Measurements from ENCODE around the gene PPP2R2D.

PPP2R2D gene

GRCh38 chr10:131875501-131875900 is 25.3 kb upstream of the PPP2R2D start:
- Histone ChIP-seq H4K8ac (ENCODE audit: low read depth, low read length) (no peak overlapping the region), H4K91ac (ENCODE audit: low read depth, low read length, poor library complexity) (no peak overlapping the region), H2AK5ac (ENCODE audit: low read depth, low read length) (peak overlapping the region; percentile 96), H3K79me1 (ENCODE audit: low read depth, low read length) (peaks cover 3% of the 10 kb centered on the region), H3K18ac (ENCODE audit: low read length) (peak overlapping the region; percentile 80), H3K4me1 (ENCODE audit: control insufficient read depth in 2 of 2, insufficient read depth in 1 of 2, low read depth in 1 of 2, low read length in 2 of 2) (peaks cover 0 to 3% of the 10 kb centered on the region in 2 donors), H3K14ac (ENCODE audit: low read length) (no peak overlapping the region), H3K23ac (ENCODE audit: low read depth, low read length, poor library complexity) (no peak overlapping the region), H3K9ac (ENCODE audit: low read depth, low read length, poor library complexity) (no peak overlapping the region), H2AFZ (ENCODE audit: low read length) (peak overlapping the region; percentile 90), H3K27me3 (ENCODE audit: control insufficient read depth in 3 of 3, insufficient read depth in 3 of 3, low read depth in 1 of 3, low read length in 3 of 3) (peaks cover 0 to 36% (median 0%) of the 10 kb centered on the region in 3 experiments), H2BK5ac (ENCODE audit: low read length) (no peak overlapping the region), H2BK120ac (ENCODE audit: low read depth, low read length) (peak overlapping the region; percentile 10), H3K4me2 (ENCODE audit: insufficient read depth, low read length, poor library complexity, severe bottlenecking) (peak overlapping the region; percentile 78), H3K36me3 (replicated peaks in 1 of 2; ENCODE audit: control insufficient read depth in 2 of 2, insufficient read depth in 2 of 2, low read length in 2 of 2) (no peaks in the 10 kb centered on the region), H3K4ac (ENCODE audit: low read length) (no peak overlapping the region), H2BK12ac (ENCODE audit: low read length) (no peak overlapping the region), H3K27ac (replicated peaks; ENCODE audit: low read length) (no peak overlapping the region), H3K4me3 (ENCODE audit: low read length in 2 of 2) (no peak overlapping the region), H3K9me3 (replicated peaks in 1 of 2; ENCODE audit: control insufficient read depth in 2 of 2, insufficient read depth in 1 of 2, low read depth in 1 of 2, low read length in 2 of 2) (peaks cover 0 to 6% of the 10 kb centered on the region in 2 donors), H2BK15ac (ENCODE audit: low read length) (no peak overlapping the region)
- no peak for DNase-seq (ENCODE audit: low spot score)
- no CpG with 5 or more reads among the region's 10 CpGs for WGBS, 2 donors (ENCODE audit: extremely low coverage in 2 of 2, insufficient read length in 2 of 2, insufficient replicate concordance in 1 of 2)

GRCh38 chr10:131876017-131876416 is 24.8 kb upstream of the PPP2R2D start:
- no CpG with 5 or more reads among the region's 10 CpGs for WGBS, 2 donors (ENCODE audit: extremely low coverage in 2 of 2, insufficient read length in 2 of 2, insufficient replicate concordance in 1 of 2)
- no peak overlapping the region for H2AFZ ChIP-seq (ENCODE audit: low read length)
- H3K18ac ChIP-seq (ENCODE audit: low read length), result no peak overlapping the region
- peak overlapping the region; percentile 10 for H2BK120ac ChIP-seq (ENCODE audit: low read depth, low read length)
- H3K14ac ChIP-seq (ENCODE audit: low read length), result no peak overlapping the region
- no peak overlapping the region for H2BK12ac ChIP-seq (ENCODE audit: low read length)
- H4K8ac ChIP-seq (ENCODE audit: low read depth, low read length), result no peak overlapping the region
- H3K23ac ChIP-seq (ENCODE audit: low read depth, low read length, poor library complexity), result no peak overlapping the region
- H3K4me1 ChIP-seq (ENCODE audit: control insufficient read depth in 2 of 2, insufficient read depth in 1 of 2, low read depth in 1 of 2, low read length in 2 of 2), result peaks cover 0 to 3% of the 10 kb centered on the region in 2 donors
- H3K9ac ChIP-seq (ENCODE audit: low read depth, low read length, poor library complexity), result no peak overlapping the region
- H3K36me3 ChIP-seq (replicated peaks in 1 of 2; ENCODE audit: control insufficient read depth in 2 of 2, insufficient read depth in 2 of 2, low read length in 2 of 2), result no peaks in the 10 kb centered on the region
- H2BK15ac ChIP-seq (ENCODE audit: low read length), result no peak overlapping the region
- H3K27me3 ChIP-seq (ENCODE audit: control insufficient read depth in 3 of 3, insufficient read depth in 3 of 3, low read depth in 1 of 3, low read length in 3 of 3), result peaks cover 0 to 36% (median 0%) of the 10 kb centered on the region in 3 experiments
- H2AK5ac ChIP-seq (ENCODE audit: low read depth, low read length), result peak overlapping the region; percentile 96
- H3K4me3 ChIP-seq (ENCODE audit: low read length in 2 of 2), result no peak overlapping the region
- peaks cover 3% of the 10 kb centered on the region for H3K79me1 ChIP-seq (ENCODE audit: low read depth, low read length)
- no peak overlapping the region for H3K4me2 ChIP-seq (ENCODE audit: insufficient read depth, low read length, poor library complexity, severe bottlenecking)
- no peak overlapping the region for H3K4ac ChIP-seq (ENCODE audit: low read length)
- no peak overlapping the region for H3K27ac ChIP-seq (replicated peaks; ENCODE audit: low read length)
- DNase-seq (ENCODE audit: low spot score), result no peak
- no peak overlapping the region for H2BK5ac ChIP-seq (ENCODE audit: low read length)
- no peak overlapping the region for H4K91ac ChIP-seq (ENCODE audit: low read depth, low read length, poor library complexity)
- peaks cover 0 to 6% of the 10 kb centered on the region in 2 donors for H3K9me3 ChIP-seq (replicated peaks in 1 of 2; ENCODE audit: control insufficient read depth in 2 of 2, insufficient read depth in 1 of 2, low read depth in 1 of 2, low read length in 2 of 2)

- Histone ChIP-seq H2AFZ (ENCODE audit: low read length) (no peak overlapping the region), H2BK12ac (ENCODE audit: low read length) (no peak overlapping the region), H3K27me3 (ENCODE audit: control insufficient read depth in 3 of 3, insufficient read depth in 3 of 3, low read depth in 1 of 3, low read length in 3 of 3) (peaks cover 0 to 36% (median 0%) of the 10 kb centered on the region in 3 experiments), H3K4me1 (ENCODE audit: control insufficient read depth in 2 of 2, insufficient read depth in 1 of 2, low read depth in 1 of 2, low read length in 2 of 2) (peaks cover 0 to 3% of the 10 kb centered on the region in 2 donors), H3K4me3 (ENCODE audit: low read length in 2 of 2) (no peak overlapping the region), H3K9ac (ENCODE audit: low read depth, low read length, poor library complexity) (no peak overlapping the region), H3K36me3 (replicated peaks in 1 of 2; ENCODE audit: control insufficient read depth in 2 of 2, insufficient read depth in 2 of 2, low read length in 2 of 2) (no peaks in the 10 kb centered on the region), H3K4ac (ENCODE audit: low read length) (no peak overlapping the region), H2BK15ac (ENCODE audit: low read length) (no peak overlapping the region), H3K14ac (ENCODE audit: low read length) (no peak overlapping the region), H2AK5ac (ENCODE audit: low read depth, low read length) (peak overlapping the region; percentile 86), H3K9me3 (replicated peaks in 1 of 2; ENCODE audit: control insufficient read depth in 2 of 2, insufficient read depth in 1 of 2, low read depth in 1 of 2, low read length in 2 of 2) (peaks cover 1 to 6% of the 10 kb centered on the region in 2 donors), H4K91ac (ENCODE audit: low read depth, low read length, poor library complexity) (no peak overlapping the region), H3K79me1 (ENCODE audit: low read depth, low read length) (peaks cover 3% of the 10 kb centered on the region), H2BK5ac (ENCODE audit: low read length) (no peak overlapping the region), H4K8ac (ENCODE audit: low read depth, low read length) (no peak overlapping the region), H3K23ac (ENCODE audit: low read depth, low read length, poor library complexity) (no peak overlapping the region), H2BK120ac (ENCODE audit: low read depth, low read length) (no peak overlapping the region), H3K27ac (replicated peaks; ENCODE audit: low read length) (no peak overlapping the region), H3K4me2 (ENCODE audit: insufficient read depth, low read length, poor library complexity, severe bottlenecking) (no peak overlapping the region), H3K18ac (ENCODE audit: low read length) (no peak overlapping the region)
- DNase-seq (ENCODE audit: low spot score), result no peak
- WGBS, 2 donors (ENCODE audit: extremely low coverage in 2 of 2, insufficient read length in 2 of 2, insufficient replicate concordance in 1 of 2), result no CpG with 5 or more reads among the region's 7 CpGs
These were observed 24.3 kb upstream of the PPP2R2D start for GRCh38 chr10:131876508-131876907.

GRCh38 chr10:131880016-131880590 is 20.7 kb upstream of the PPP2R2D start:
- no peak overlapping the region for H2AFZ ChIP-seq (ENCODE audit: low read length)
- peak overlapping the region; percentile 38 for H3K14ac ChIP-seq (ENCODE audit: low read length)
- H3K4ac ChIP-seq (ENCODE audit: low read length), result no peak overlapping the region
- no peak overlapping the region for H4K91ac ChIP-seq (ENCODE audit: low read depth, low read length, poor library complexity)
- H4K8ac ChIP-seq (ENCODE audit: low read depth, low read length), result no peak overlapping the region
- H3K4me3 ChIP-seq (ENCODE audit: low read length in 2 of 2), result no peak overlapping the region
- H3K27me3 ChIP-seq (ENCODE audit: control insufficient read depth in 3 of 3, insufficient read depth in 3 of 3, low read depth in 1 of 3, low read length in 3 of 3), result peaks cover 0 to 13% (median 3%) of the 10 kb centered on the region in 3 experiments
- H3K18ac ChIP-seq (ENCODE audit: low read length), result peak overlapping the region; percentile 80
- no CpG with 5 or more reads among the region's 13 CpGs for WGBS, 2 donors (ENCODE audit: extremely low coverage in 2 of 2, insufficient read length in 2 of 2, insufficient replicate concordance in 1 of 2)
- H3K27ac ChIP-seq (replicated peaks; ENCODE audit: low read length), result no peak overlapping the region
- H2BK5ac ChIP-seq (ENCODE audit: low read length), result no peak overlapping the region
- peaks cover 6 to 18% of the 10 kb centered on the region in 2 donors for H3K9me3 ChIP-seq (replicated peaks in 1 of 2; ENCODE audit: control insufficient read depth in 2 of 2, insufficient read depth in 1 of 2, low read depth in 1 of 2, low read length in 2 of 2)
- peak overlapping the region; percentile 68 for H2AK5ac ChIP-seq (ENCODE audit: low read depth, low read length)
- H2BK120ac ChIP-seq (ENCODE audit: low read depth, low read length), result no peak overlapping the region
- no peak for DNase-seq (ENCODE audit: low spot score)
- H3K9ac ChIP-seq (ENCODE audit: low read depth, low read length, poor library complexity), result peak overlapping the region; percentile 21
- H3K79me1 ChIP-seq (ENCODE audit: low read depth, low read length), result peaks cover 5% of the 10 kb centered on the region
- H2BK12ac ChIP-seq (ENCODE audit: low read length), result no peak overlapping the region
- no peak overlapping the region for H3K23ac ChIP-seq (ENCODE audit: low read depth, low read length, poor library complexity)
- H3K4me1 ChIP-seq (ENCODE audit: control insufficient read depth in 2 of 2, insufficient read depth in 1 of 2, low read depth in 1 of 2, low read length in 2 of 2), result peaks cover 0 to 3% of the 10 kb centered on the region in 2 donors
- no peak overlapping the region for H3K4me2 ChIP-seq (ENCODE audit: insufficient read depth, low read length, poor library complexity, severe bottlenecking)
- peaks cover 0 to 2% of the 10 kb centered on the region in 2 donors for H3K36me3 ChIP-seq (replicated peaks in 1 of 2; ENCODE audit: control insufficient read depth in 2 of 2, insufficient read depth in 2 of 2, low read length in 2 of 2)
- H2BK15ac ChIP-seq (ENCODE audit: low read length), result no peak overlapping the region

All from neuronal stem cell (in vitro differentiated cells).